HL-60 (cell line): Measurements from ENCODE around the gene KBTBD13.

Experiments used
- GABPA ChIP-seq: IDR thresholded peaks from 2 replicates; pipeline ENCODE4 v1.6.1; 2012; ENCODE audit warnings: low read depth
- POLR2AphosphoS5 ChIP-seq: IDR thresholded peaks from 2 replicates; pipeline ENCODE4 v1.6.1; 2012; ENCODE audit warnings: low read depth
- REST ChIP-seq: IDR thresholded peaks from 2 replicates; pipeline ENCODE4 v1.6.1; 2012; ENCODE audit warnings: low read depth; ENCODE audit not compliant: insufficient replicate concordance
- SPI1 ChIP-seq: IDR thresholded peaks from 2 replicates; pipeline ENCODE4 v1.6.1; 2012; ENCODE audit warnings: low read depth, mild to moderate bottlenecking, borderline replicate concordance
- TF ChIP-seq, protein P1 (sequence below): IDR thresholded peaks from one replicate; pipeline ENCODE4 v1.5.1; 2011; ENCODE audit warnings: low read length, control low read depth, inconsistent platforms; ENCODE audit not compliant: insufficient read depth

DNA sequence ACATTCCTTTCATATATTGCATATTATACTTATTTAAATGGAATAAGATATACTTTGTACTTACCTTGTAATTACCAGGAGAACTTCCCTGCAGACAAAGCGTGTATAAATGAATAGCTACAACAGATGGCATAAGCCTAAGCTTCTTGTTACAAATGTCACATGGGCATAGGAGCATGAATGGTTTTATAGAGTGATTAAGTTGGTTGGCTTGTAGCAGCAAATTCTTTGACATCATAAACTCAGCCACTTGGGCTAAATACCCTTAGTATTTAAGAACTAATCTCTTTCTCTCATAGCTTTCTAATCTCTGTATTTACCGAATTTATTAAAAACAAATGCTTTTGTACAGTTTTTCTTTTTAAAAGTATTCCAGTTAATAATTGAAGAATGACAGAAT is 38.5 kb downstream of the KBTBD13 start, which contains the start of gene UBAP1L:
- TF ChIP-seq, protein P1, sequence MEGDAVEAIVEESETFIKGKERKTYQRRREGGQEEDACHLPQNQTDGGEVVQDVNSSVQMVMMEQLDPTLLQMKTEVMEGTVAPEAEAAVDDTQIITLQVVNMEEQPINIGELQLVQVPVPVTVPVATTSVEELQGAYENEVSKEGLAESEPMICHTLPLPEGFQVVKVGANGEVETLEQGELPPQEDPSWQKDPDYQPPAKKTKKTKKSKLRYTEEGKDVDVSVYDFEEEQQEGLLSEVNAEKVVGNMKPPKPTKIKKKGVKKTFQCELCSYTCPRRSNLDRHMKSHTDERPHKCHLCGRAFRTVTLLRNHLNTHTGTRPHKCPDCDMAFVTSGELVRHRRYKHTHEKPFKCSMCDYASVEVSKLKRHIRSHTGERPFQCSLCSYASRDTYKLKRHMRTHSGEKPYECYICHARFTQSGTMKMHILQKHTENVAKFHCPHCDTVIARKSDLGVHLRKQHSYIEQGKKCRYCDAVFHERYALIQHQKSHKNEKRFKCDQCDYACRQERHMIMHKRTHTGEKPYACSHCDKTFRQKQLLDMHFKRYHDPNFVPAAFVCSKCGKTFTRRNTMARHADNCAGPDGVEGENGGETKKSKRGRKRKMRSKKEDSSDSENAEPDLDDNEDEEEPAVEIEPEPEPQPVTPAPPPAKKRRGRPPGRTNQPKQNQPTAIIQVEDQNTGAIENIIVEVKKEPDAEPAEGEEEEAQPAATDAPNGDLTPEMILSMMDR: no peak
- no peak for TF ChIP-seq POLR2AphosphoS5
- no peak for TF ChIP-seq SPI1
- no peak for TF ChIP-seq REST
- no peak for TF ChIP-seq GABPA
